ENCODE measurements around the gene UST.

The UST gene

DNA sequence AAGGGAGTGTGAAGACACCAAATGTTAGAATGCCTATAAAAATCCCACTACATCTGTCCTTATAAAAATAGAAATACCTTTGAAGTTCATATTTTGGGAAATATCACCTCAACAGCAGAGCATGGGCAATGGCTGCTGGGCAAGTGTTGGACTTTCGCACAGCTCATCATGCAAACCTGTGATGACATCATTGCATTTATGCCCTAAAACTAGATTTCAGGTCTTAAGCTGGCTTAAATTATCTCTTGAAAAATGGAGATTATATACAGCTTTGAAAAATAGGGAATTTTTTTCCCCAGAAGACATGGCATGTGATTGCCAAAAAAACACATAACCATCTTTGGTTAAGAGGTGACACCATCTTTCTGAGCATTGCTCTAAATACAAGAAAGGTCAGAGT is 197.8 kb downstream of the UST start:
- ChIA-PET CTCF (interaction anchor here (0.7 to 1.2 kb wide), 2 partner anchors 208 to 367 kb away, joined by 3 read pairs; no protein-coding TSS in a partner anchor), POLR2A (no interaction called here)
- no peak for DNase-seq (ENCODE audit: extremely low spot score)
- TF ChIP-seq FOXK2 (IDR thresholded peaks at IDR 0.05) = no peak
- no peak for TF ChIP-seq L3MBTL2 (conservative IDR thresholded peaks at IDR 0.05)
- no peak for TF ChIP-seq SUZ12 (IDR thresholded peaks at IDR 0.05)
- TF ChIP-seq FOXA1 (IDR thresholded peaks at IDR 0.05) = no peak
- TF ChIP-seq LEF1 (IDR thresholded peaks at IDR 0.05; ENCODE audit: borderline replicate concordance) = no peak
- no peak for TF ChIP-seq ELF4 (IDR thresholded peaks at IDR 0.05)
- TF ChIP-seq CTBP1 (IDR thresholded peaks at IDR 0.05; ENCODE audit: borderline replicate concordance) = no peak
- no peak for TF ChIP-seq PKNOX1 (IDR thresholded peaks at IDR 0.05)
- no peak for TF ChIP-seq HDGF (IDR thresholded peaks at IDR 0.05; ENCODE audit: borderline replicate concordance)
- TF ChIP-seq ZNF384 (IDR thresholded peaks at IDR 0.05) = no peak

DNA sequence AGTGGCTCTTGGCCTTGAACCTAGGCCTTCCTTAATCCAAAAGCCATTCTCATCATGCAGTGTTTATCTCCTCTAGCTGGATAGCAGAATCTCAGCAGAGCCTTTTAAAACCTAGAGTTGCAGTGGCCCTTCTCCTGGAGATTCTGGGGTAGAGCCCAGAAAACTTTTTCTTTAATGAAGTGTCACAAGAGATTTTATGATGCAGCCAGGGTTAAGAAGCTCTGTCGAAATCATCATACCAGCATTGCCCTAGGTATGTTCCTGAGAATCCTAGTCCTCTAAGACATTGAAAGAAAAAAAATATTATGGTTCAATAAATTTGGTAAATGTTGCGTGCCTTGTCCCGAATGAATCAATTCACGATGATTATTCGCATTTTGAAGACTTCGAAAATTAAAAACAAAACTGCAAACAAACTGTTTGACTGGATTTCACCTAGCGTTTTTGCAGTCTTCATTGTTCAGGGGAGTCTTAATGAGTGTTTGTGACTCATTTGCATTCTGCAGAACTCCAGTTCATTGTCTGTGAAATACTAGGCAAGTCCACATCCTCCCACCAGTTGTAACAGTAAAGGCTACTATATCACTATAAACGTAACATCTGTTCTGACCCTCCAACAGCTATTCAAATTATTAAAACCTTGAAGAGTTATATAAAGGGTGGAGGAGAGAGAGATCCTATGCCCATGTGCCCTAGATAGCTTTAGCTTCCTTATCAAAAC is 198.6 kb downstream of the UST start:
- CTCF ChIA-PET = interaction anchor here (1.2 kb wide), 1 partner anchor 367 kb away, joined by 3 read pairs; no protein-coding TSS in a partner anchor
- POLR2A ChIA-PET = no interaction called here
- DNase-seq (ENCODE audit: extremely low spot score) = no peak
- TF ChIP-seq ELF4 (IDR thresholded peaks at IDR 0.05) (no peak), FOXA1 (IDR thresholded peaks at IDR 0.05) (no peak), ZNF384 (IDR thresholded peaks at IDR 0.05) (no peak), ARNT (IDR thresholded peaks at IDR 0.05) (no peak), SUZ12 (IDR thresholded peaks at IDR 0.05) (no peak), NFRKB (IDR thresholded peaks at IDR 0.05) (no peak), LEF1 (IDR thresholded peaks at IDR 0.05; ENCODE audit: borderline replicate concordance) (no peak), BHLHE40 (IDR thresholded peaks at IDR 0.05; ENCODE audit: borderline replicate concordance) (no peak), FOXK2 (IDR thresholded peaks at IDR 0.05) (no peak), PKNOX1 (IDR thresholded peaks at IDR 0.05) (no peak), SP1 (IDR thresholded peaks at IDR 0.05) (no peak), TARDBP (IDR thresholded peaks at IDR 0.05) (no peak)

DNA sequence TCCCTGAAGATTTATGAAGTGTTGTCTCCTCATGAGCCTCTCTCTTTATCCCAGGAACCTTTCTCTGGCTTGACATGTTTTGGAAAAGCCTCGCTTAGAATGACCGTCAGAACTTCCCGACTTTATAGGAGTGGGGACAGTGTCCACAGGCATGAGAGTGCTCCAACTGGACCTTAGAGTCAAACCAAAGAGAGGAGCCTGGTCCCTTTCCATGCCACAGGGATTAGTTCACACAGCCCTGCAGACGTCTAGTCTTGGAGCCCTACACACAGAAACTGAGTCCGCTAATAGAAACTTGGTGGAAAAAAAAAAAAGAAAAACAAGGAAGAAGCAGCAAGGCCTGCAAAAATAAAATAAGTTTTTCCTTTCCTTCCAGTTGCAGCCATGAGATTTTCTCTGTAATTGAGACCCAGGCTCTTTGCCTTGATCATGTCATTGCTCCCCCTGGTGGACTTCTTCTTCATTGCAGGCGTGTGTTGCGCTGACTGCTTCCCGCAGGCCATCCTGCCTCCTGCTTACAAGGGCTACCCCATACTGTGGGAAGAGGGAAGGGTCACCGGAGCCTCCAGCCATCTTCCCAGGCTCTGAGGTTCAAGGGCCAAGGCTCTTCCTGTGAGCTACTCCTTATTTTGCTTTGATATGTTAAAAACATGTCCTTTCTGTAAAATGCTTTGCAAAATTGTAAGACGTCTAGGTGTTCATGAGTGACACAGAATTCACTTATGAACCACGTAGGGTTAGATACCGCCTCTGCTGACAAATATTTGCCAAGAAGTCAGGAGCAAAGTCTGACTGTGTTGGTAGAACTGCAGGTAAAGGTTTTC is 201.0 kb downstream of the UST start:
- POLR2A ChIA-PET = no interaction called here
- DNase-seq (ENCODE audit: extremely low spot score) = peak; percentile 85
- TF ChIP-seq L3MBTL2 (conservative IDR thresholded peaks at IDR 0.05) (no peak), SUZ12 (IDR thresholded peaks at IDR 0.05) (no peak), CTBP1 (IDR thresholded peaks at IDR 0.05; ENCODE audit: borderline replicate concordance) (no peak), FOXA1 (IDR thresholded peaks at IDR 0.05) (no peak), FOXM1 (IDR thresholded peaks at IDR 0.05; ENCODE audit: borderline replicate concordance) (no peak), LEF1 (IDR thresholded peaks at IDR 0.05; ENCODE audit: borderline replicate concordance) (no peak), PKNOX1 (IDR thresholded peaks at IDR 0.05) (no peak)
- CTCF ChIA-PET = interaction anchor here (0.6 to 0.7 kb wide), 3 partner anchors 102 to 432 kb away, joined by 3 read pairs; no protein-coding TSS in a partner anchor

DNA sequence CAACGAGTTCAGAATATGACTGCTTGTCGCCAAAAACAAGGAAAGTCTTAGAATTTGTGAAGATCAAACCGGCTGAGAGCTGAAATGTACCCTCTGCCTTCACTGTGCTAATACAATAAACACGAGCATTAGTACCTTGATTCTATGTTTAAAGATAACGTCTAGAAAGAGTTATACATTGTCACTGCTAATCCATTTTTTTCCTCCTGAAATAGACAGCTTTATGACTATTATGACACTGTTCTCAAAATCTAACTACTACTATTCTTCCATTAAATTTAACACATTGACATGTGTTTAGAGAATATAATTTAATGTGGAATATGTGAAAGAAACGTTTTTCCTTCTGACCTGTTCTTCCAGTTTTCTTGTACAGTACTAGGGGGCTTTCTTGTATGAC is 204.8 kb downstream of the UST start:
- ChIA-PET CTCF (no interaction called here), POLR2A (no interaction called here)
- DNase-seq (ENCODE audit: extremely low spot score) = no peak
- TF ChIP-seq PKNOX1 (IDR thresholded peaks at IDR 0.05) = peak; percentile 25; the same call in 1 of the 2 replicates
- TF ChIP-seq L3MBTL2 (conservative IDR thresholded peaks at IDR 0.05) = no peak

GRCh38 chr6:148952147-148953035 is 205.6 kb downstream of the UST start:
- POLR2A ChIA-PET = no interaction called here
- CTCF ChIA-PET = no interaction called here
- DNase-seq (ENCODE audit: extremely low spot score) = no peak
- peak; percentile 55 for TF ChIP-seq PKNOX1 (IDR thresholded peaks at IDR 0.05)
- TF ChIP-seq SP1 (IDR thresholded peaks at IDR 0.05) = no peak
